HCT116 (cell line): ENCODE results near the gene MEF2D. TPM values are rescaled to one million over a fixed set of nuclear protein-coding genes. Genes with fewer than 3 reads are reported as not detected.

Experiments
- ATAC-seq: fragments of 200-7000 bp; cut with Tn5 transposase; 2 replicates; pipeline ENCODE4 v1.9.1; 2020; ENCODE audit warnings: mild to moderate bottlenecking, moderate library complexity
- BruUV-seq: library from RNA; stranded (reverse); fragments of 400-500 nt; replicated peaks from 2 replicates; lab custom pipeline; 2021; lab: Mats Ljungman, UMichigan
- CTCF ChIA-PET: fragments of 300-600 bp; sonication (Branson Sonifier 250); formaldehyde crosslinking; loops from one replicate; lab custom pipeline; 2021; ENCODE audit warnings: antibody characterized with exemption; lab: Charles Lee
- POLR2A ChIA-PET: fragments of 300-600, 350-600 bp; sonication (Branson Sonifier 250); formaldehyde crosslinking; loops from one replicate; lab custom pipeline; 2021; ENCODE audit warnings: antibody characterized with exemption; lab: Charles Lee
- RAD21 ChIA-PET, 2 experiments: fragments of 300-600 bp; sonication (Branson Sonifier 250); formaldehyde crosslinking; loops; one replicate each; lab custom pipeline; 2023; ENCODE audit warnings: low total read pairs in 2 of 2; ENCODE audit not compliant: uncharacterized antibody in 2 of 2, unreplicated experiment in 2 of 2, low non-redundant PET in 1 of 2; lab: Charles Lee
- DNase-seq: peaks from one replicate; pipeline ENCODE4 v3.0.0-alpha.2; 2010; ENCODE audit warnings: low read depth, low spot score
- H2AFZ ChIP-seq: fragments of 200-600 bp; shearing (Covaris generic), sonication (generic); 2 replicates; pipeline ENCODE4 v1.6.1; 2017; ENCODE audit warnings: low read depth, mixed run types, mixed read lengths, antibody characterized with exemption, low read length; ENCODE audit not compliant: poor library complexity, severe bottlenecking
- H3K27ac ChIP-seq: 2 replicates; pipeline ENCODE4 v1.5.1; 2012; ENCODE audit warnings: low read depth, low read length
- H3K27me3 ChIP-seq: fragments of 200-600 bp; sonication (generic); 2 replicates; pipeline ENCODE4 v1.6.1; 2016; ENCODE audit warnings: mixed run types, low read length, mixed read lengths; ENCODE audit not compliant: insufficient read depth
- H3K36me3 ChIP-seq, 2 experiments: fragments of 200-500 bp in 1 of 2; fragments of 200-600 bp in 1 of 2; sonication (Bioruptor generic) in 1 of 2; sonication (generic) in 1 of 2; 2 replicates each; pipeline versions ENCODE4 v1.5.1 to v1.6.1; 2014 to 2016; ENCODE audit warnings: low read length in 2 of 2, inconsistent platforms in 1 of 2, mixed read lengths in 1 of 2, mixed run types in 1 of 2; ENCODE audit not compliant: insufficient read depth in 2 of 2, control insufficient read depth in 1 of 2
- H3K4me1 ChIP-seq, 2 experiments: fragments of 200-600 bp in 1 of 2; sonication (generic) in 1 of 2; 2 replicates each; pipeline versions ENCODE4 v1.5.1 to v1.6.1; 2012 to 2017; ENCODE audit warnings: low read length in 2 of 2, inconsistent platforms in 1 of 2, mild to moderate bottlenecking in 1 of 2, mixed read lengths in 1 of 2, mixed run types in 1 of 2, moderate library complexity in 1 of 2; ENCODE audit not compliant: insufficient read depth in 2 of 2, control insufficient read depth in 1 of 2
- H3K4me2 ChIP-seq: fragments of 200-600 bp; sonication (generic); 2 replicates; pipeline ENCODE4 v1.6.1; 2017; ENCODE audit warnings: mixed run types, low read length, mixed read lengths
- H3K4me3 ChIP-seq, 2 experiments: fragments of 200-600 bp in 1 of 2; sonication (generic) in 1 of 2; replicated peaks in 1 of 2; 2 replicates each; pipeline ENCODE4 v1.5.1; 2011 to 2016; ENCODE audit warnings: low read length in 2 of 2, control low read depth in 1 of 2, low read depth in 1 of 2, mild to moderate bottlenecking in 1 of 2, mixed read lengths in 1 of 2, mixed run types in 1 of 2
- H3K79me2 ChIP-seq: fragments of 200-600 bp; sonication (generic); 2 replicates; pipeline ENCODE4 v1.6.1; 2017; ENCODE audit warnings: mild to moderate bottlenecking, mixed run types, low read length, moderate library complexity, mixed read lengths; ENCODE audit not compliant: insufficient read depth
- H3K9ac ChIP-seq: fragments of 200-600 bp; sonication (generic); 2 replicates; pipeline ENCODE4 v1.6.1; 2016; ENCODE audit warnings: low read length, mixed read lengths
- H3K9me2 ChIP-seq: fragments of 200-600 bp; sonication (generic), shearing (Covaris generic); 2 replicates; pipeline ENCODE4 v1.6.1; 2017; ENCODE audit warnings: mixed run types, mild to moderate bottlenecking, moderate library complexity; ENCODE audit not compliant: insufficient read depth
- H3K9me3 ChIP-seq, 2 experiments: fragments of 200-500 bp in 1 of 2; fragments of 200-600 bp in 1 of 2; sonication (Bioruptor generic) in 1 of 2; sonication (generic) in 1 of 2; 2 replicates each; pipeline ENCODE4 v1.6.1; 2014 to 2017; ENCODE audit warnings: low read length in 2 of 2, mixed read lengths in 2 of 2, inconsistent platforms in 1 of 2, low read depth in 1 of 2, mild to moderate bottlenecking in 1 of 2, mixed run types in 1 of 2, moderate library complexity in 1 of 2; ENCODE audit not compliant: control insufficient read depth in 1 of 2, insufficient read depth in 1 of 2
- H4K20me1 ChIP-seq: fragments of 200-600 bp; sonication (generic), shearing (Covaris generic); 2 replicates; pipeline ENCODE4 v1.6.1; 2017; ENCODE audit warnings: mixed run types, mild to moderate bottlenecking, moderate library complexity; ENCODE audit not compliant: insufficient read depth
- CBX3 ChIP-seq: IDR thresholded peaks from 2 replicates; pipeline ENCODE4 v1.6.1; 2012; ENCODE audit warnings: low read depth
- CEBPB ChIP-seq: IDR thresholded peaks from 2 replicates; pipeline ENCODE4 v1.6.1; 2012; ENCODE audit warnings: low read depth
- EGR1 ChIP-seq: IDR thresholded peaks from 2 replicates; pipeline ENCODE4 v1.6.1; 2012; ENCODE audit warnings: low read depth
- ELF1 ChIP-seq: IDR thresholded peaks from 2 replicates; pipeline ENCODE4 v1.6.1; 2012; ENCODE audit warnings: low read depth, borderline replicate concordance
- EZH2 ChIP-seq: fragments of 200-600 bp; sonication (generic); IDR thresholded peaks from 2 replicates; pipeline ENCODE4 v1.6.1; 2017; ENCODE audit warnings: antibody characterized with exemption, mixed run types
- EZH2phosphoT487 ChIP-seq: fragments of 200-600 bp; IDR thresholded peaks from 2 replicates; pipeline ENCODE4 v1.6.1; 2018; ENCODE audit warnings: antibody characterized with exemption, borderline replicate concordance
- FOSL1 ChIP-seq: IDR thresholded peaks from 2 replicates; pipeline ENCODE4 v1.6.1; 2012; ENCODE audit warnings: low read depth
- JUND ChIP-seq: IDR thresholded peaks from 2 replicates; pipeline ENCODE4 v1.6.1; 2012
- POLR2A ChIP-seq: IDR thresholded peaks from 2 replicates; pipeline ENCODE4 v1.7.0; 2011; ENCODE audit warnings: borderline replicate concordance; ENCODE audit not compliant: insufficient read depth, insufficient read length; ENCODE audit errors: extremely low read depth
- POLR2AphosphoS5 ChIP-seq: IDR thresholded peaks from 2 replicates; pipeline ENCODE4 v1.6.1; 2011; ENCODE audit warnings: mild to moderate bottlenecking, low read depth, low read length, moderate library complexity
- RAD21 ChIP-seq: IDR thresholded peaks from 2 replicates; pipeline ENCODE4 v1.6.1; 2012; ENCODE audit warnings: low read depth, mild to moderate bottlenecking
- REST ChIP-seq: IDR thresholded peaks from 2 replicates; pipeline ENCODE4 v1.6.1; 2012; ENCODE audit warnings: low read depth
- SIN3A ChIP-seq: IDR thresholded peaks from 2 replicates; pipeline ENCODE4 v1.6.1; 2012; ENCODE audit warnings: low read depth
- SP1 ChIP-seq: IDR thresholded peaks from 2 replicates; pipeline ENCODE4 v1.6.1; 2012; ENCODE audit warnings: low read depth
- SRF ChIP-seq: IDR thresholded peaks from 2 replicates; pipeline ENCODE4 v1.6.1; 2012; ENCODE audit warnings: low read depth
- TCF7L2 ChIP-seq: IDR thresholded peaks from 2 replicates; pipeline ENCODE4 v1.7.0; 2011; ENCODE audit warnings: borderline replicate concordance, inconsistent platforms; ENCODE audit not compliant: insufficient read depth, insufficient read length; ENCODE audit errors: extremely low read depth
- YY1 ChIP-seq: IDR thresholded peaks from 2 replicates; pipeline ENCODE4 v1.6.1; 2011; ENCODE audit warnings: low read length, low read depth, moderate library complexity, mild to moderate bottlenecking; ENCODE audit not compliant: insufficient replicate concordance; ENCODE audit errors: extremely low read depth
- ZFX ChIP-seq: fragments of 450-650 bp; IDR thresholded peaks from 2 replicates; pipeline ENCODE4 v1.6.1; 2017
- ZNF274 ChIP-seq: fragments of 200-500 bp; sonication (Bioruptor generic); IDR thresholded peaks from 2 replicates; pipeline ENCODE4 v1.6.1; 2014; ENCODE audit warnings: mild to moderate bottlenecking, low read depth, low read length, inconsistent platforms
- intact Hi-C: fragments of 100-400 bp; cut with micrococcal nuclease; formaldehyde crosslinking; loops from 2 replicates; pipeline ENCODE4 v1.10.0; 2022
- total RNA-seq: library from RNA; stranded (reverse); gene quantifications from one replicate; pipeline ENCODE4 v1.2.1, GENCODE V29; 2021; ENCODE audit not compliant: unreplicated experiment
- TF ChIP-seq, protein P1 (sequence below): IDR thresholded peaks from 2 replicates; pipeline ENCODE4 v1.6.1; 2012

Gene MEF2D
- total RNA-seq, 1 experiment from 2014 or later: 44.2 TPM

- H3K4me1 ChIP-seq: peaks cover 40 to 57% of the 10 kb centered on the region in 2 experiments
- no peaks in the 10 kb centered on the region for H3K36me3 ChIP-seq
- peak; percentile 25; the same call in 1 of the 2 replicates for ATAC-seq
- CTCF ChIA-PET: interaction anchor here (0.8 kb wide), 1 partner anchor 12 kb away, joined by 3 read pairs; no protein-coding TSS in a partner anchor
- peak overlapping the region; percentile 84 for H3K4me2 ChIP-seq
- H3K9ac ChIP-seq: peak overlapping the region; percentile 52
- H3K4me3 ChIP-seq: no peak overlapping the region
- no peak overlapping the region for H2AFZ ChIP-seq
- H3K27me3 ChIP-seq: no peaks in the 10 kb centered on the region
- TF ChIP-seq REST (no peak), ZFX (no peak), JUND (no peak), FOSL1 (no peak), ELF1 (no peak), POLR2AphosphoS5 (no peak), EZH2phosphoT487 (no peak), YY1 (no peak), SRF (no peak), EZH2 (no peak), SIN3A (no peak), RAD21 (no peak), CEBPB (no peak), SP1 (no peak), EGR1 (no peak), TCF7L2 (no peak), ZNF274 (no peak), CBX3 (no peak), POLR2A (no peak)
- TF ChIP-seq, protein P1, sequence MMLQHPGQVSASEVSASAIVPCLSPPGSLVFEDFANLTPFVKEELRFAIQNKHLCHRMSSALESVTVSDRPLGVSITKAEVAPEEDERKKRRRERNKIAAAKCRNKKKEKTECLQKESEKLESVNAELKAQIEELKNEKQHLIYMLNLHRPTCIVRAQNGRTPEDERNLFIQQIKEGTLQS: no peak
- TF ChIP-seq, all 23 proteins: peak for 0
- Histone ChIP-seq H3K9me2 (no peaks in the 10 kb centered on the region), H4K20me1 (no peaks in the 10 kb centered on the region; the same call in 1 of the 2 replicates), H3K9me3 (no peaks in the 10 kb centered on the region), H3K79me2 (peaks cover 100% of the 10 kb centered on the region), H3K27ac (no peak overlapping the region; the same call in 1 of the 2 replicates)
- POLR2A ChIA-PET: no interaction called here
- DNase-seq: no peak
- BruUV-seq: no TSS peak
- intact Hi-C loops: no loop called here
- RAD21 ChIA-PET: no interaction called here
Observed at GRCh38 chr1:156489166-156489934, 11.2 kb downstream of the MEF2D start.
